ENCODE results near the gene TIMP4.

DNA sequence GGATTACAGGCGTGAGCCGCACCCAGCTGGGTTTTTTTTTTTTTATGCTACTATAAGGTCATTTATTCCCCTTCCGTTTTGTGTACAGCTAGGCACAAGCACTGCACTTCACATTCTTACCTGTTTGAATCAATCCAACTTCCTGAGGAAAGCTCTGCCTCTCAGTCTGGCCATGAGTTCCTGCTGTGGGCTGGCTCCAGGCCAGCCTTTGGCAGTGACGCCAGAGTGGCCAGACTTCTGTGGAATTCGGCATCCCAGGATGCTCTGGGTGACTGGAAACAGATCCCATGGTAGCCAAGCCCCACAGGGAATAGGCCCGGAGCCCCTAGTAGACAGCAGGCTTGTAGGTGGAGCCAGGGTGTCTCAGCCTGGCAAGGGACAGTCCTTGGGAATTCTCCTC lies 21.5 kb upstream of the TIMP4 start:
- TF ChIP-seq POLR2A (IDR thresholded peaks at IDR 0.05; ENCODE audit: low read depth, low read length) (no peak), POLR2AphosphoS5 (IDR thresholded peaks at IDR 0.05; ENCODE audit: low read depth, low read length) (no peak)

Measured in GM12892 (cell line).